ENCODE measurements around the gene ANKRD11.

DNA sequence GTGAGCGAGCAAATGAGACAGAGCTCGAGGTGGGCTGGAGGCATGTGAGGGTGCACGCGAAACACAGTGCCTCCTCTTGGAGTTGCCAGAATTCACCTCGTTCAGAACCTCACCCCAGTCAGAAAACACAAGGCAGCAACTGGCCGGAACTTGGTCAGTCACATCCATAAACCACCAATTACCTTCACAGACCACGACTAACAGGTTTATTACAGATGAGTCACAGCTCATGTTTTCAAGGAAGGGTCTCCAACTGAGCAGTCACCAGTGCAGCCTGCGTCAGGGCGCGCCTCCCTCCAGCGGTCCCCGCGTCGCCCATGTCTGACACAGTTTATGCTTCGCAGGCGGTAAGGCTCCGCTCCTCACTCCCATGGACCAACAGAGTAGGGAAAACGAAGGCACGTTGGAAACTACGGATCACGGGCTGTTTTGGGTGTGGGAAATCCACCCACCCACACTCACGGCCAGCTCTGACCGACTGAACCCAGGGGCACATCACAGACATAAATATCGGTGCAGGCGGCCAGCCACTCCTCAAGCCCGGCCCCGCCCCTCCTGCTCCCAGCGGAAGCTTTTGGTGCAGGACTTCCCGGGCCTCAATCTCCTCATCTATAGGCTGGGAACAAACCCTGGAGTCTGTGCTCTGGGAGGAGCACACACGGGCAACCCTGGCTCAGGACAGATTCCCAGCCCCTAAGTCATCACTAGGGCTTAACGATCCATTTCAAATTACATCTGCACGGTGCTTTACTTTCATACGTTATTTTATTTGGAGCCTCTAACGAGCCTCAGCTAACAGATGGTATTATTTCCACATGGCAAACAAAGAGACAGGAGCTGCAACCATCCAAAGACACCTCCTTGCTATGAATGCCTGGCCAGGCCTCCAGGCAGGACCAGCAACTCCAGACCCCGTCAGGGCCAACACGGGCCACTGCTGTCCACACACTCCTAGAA, 146.6 kb downstream of the ANKRD11 start:
- TF ChIP-seq, protein P1, sequence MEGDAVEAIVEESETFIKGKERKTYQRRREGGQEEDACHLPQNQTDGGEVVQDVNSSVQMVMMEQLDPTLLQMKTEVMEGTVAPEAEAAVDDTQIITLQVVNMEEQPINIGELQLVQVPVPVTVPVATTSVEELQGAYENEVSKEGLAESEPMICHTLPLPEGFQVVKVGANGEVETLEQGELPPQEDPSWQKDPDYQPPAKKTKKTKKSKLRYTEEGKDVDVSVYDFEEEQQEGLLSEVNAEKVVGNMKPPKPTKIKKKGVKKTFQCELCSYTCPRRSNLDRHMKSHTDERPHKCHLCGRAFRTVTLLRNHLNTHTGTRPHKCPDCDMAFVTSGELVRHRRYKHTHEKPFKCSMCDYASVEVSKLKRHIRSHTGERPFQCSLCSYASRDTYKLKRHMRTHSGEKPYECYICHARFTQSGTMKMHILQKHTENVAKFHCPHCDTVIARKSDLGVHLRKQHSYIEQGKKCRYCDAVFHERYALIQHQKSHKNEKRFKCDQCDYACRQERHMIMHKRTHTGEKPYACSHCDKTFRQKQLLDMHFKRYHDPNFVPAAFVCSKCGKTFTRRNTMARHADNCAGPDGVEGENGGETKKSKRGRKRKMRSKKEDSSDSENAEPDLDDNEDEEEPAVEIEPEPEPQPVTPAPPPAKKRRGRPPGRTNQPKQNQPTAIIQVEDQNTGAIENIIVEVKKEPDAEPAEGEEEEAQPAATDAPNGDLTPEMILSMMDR (conservative IDR thresholded peaks at IDR 0.05 in 1 of 2, IDR thresholded peaks at IDR 0.05 in 1 of 2; ENCODE audit: low read depth in 1 of 2, low read length in 2 of 2) = no peak
- no peak for TF ChIP-seq EZH2 (IDR thresholded peaks at IDR 0.05; ENCODE audit: low read length, missing control alignments)
